GM23338 (cell line): ENCODE results near the gene CMYA5. TPM values are rescaled to one million over a fixed set of nuclear protein-coding genes. Genes with fewer than 3 reads are reported as not detected.

Experiments used
- ATAC-seq: fragments of 200-7000 bp; cut with Tn5 transposase; 3 replicates; pipeline ENCODE4 v1.9.1; 2020
- DNase-seq: peaks from one replicate; pipeline ENCODE4 v3.0.0-alpha.2; 2015; ENCODE audit warnings: low spot score
- H2AFZ ChIP-seq: fragments of 200-600 bp; sonication (generic); 2 replicates; pipeline ENCODE4 v1.8.0; 2016; ENCODE audit warnings: antibody characterized with exemption, mild to moderate bottlenecking, moderate library complexity
- H3F3A ChIP-seq: fragments of 200-600 bp; sonication (generic); replicated peaks from 2 replicates; pipeline ENCODE4 v1.8.0; 2017; ENCODE audit warnings: antibody characterized with exemption, mixed run types, low read depth
- H3K27ac ChIP-seq: fragments of 200-600 bp; sonication (generic); 2 replicates; pipeline ENCODE4 v1.6.1; 2016; ENCODE audit warnings: low read depth
- H3K27me3 ChIP-seq: fragments of 200-600 bp; sonication (generic); 2 replicates; pipeline ENCODE4 v1.8.0; 2016; ENCODE audit warnings: mild to moderate bottlenecking, mixed run types, moderate library complexity; ENCODE audit not compliant: insufficient read depth
- H3K36me3 ChIP-seq: fragments of 200-600 bp; sonication (generic); 2 replicates; pipeline ENCODE4 v1.8.0; 2016; ENCODE audit warnings: mild to moderate bottlenecking; ENCODE audit not compliant: insufficient read depth
- H3K4me1 ChIP-seq: fragments of 200-600 bp; sonication (generic); 2 replicates; pipeline ENCODE4 v1.8.0; 2016; ENCODE audit warnings: mild to moderate bottlenecking, moderate library complexity; ENCODE audit not compliant: insufficient read depth
- H3K4me2 ChIP-seq: fragments of 200-600 bp; sonication (generic); 2 replicates; pipeline ENCODE4 v1.7.1; 2017; ENCODE audit warnings: mixed run types
- H3K4me3 ChIP-seq: fragments of 200-600 bp; sonication (generic); 2 replicates; pipeline ENCODE4 v1.6.1; 2016; ENCODE audit warnings: mixed run types
- H3K79me2 ChIP-seq: fragments of 200-600 bp; sonication (generic); replicated peaks from 2 replicates; pipeline ENCODE4 v1.8.0; 2017; ENCODE audit warnings: mild to moderate bottlenecking; ENCODE audit not compliant: insufficient read depth
- H3K9me2 ChIP-seq: fragments of 200-600 bp; sonication (generic); 2 replicates; pipeline ENCODE4 v1.8.0; 2017; ENCODE audit not compliant: insufficient read depth
- H4K20me1 ChIP-seq: fragments of 200-600 bp; sonication (generic); replicated peaks from 2 replicates; pipeline ENCODE4 v1.8.0; 2017; ENCODE audit warnings: mild to moderate bottlenecking; ENCODE audit not compliant: insufficient read depth
- H3K27ac Mint-ChIP-seq: 2 replicates; pipeline ENCODE4 v1.8.0; 2020; ENCODE audit warnings: inconsistent platforms, mild to moderate bottlenecking, moderate library complexity, mixed read lengths
- H3K27me3 Mint-ChIP-seq: 3 replicates; pipeline ENCODE4 v1.8.0; 2022; ENCODE audit warnings: low read depth, mild to moderate bottlenecking, moderate library complexity, mixed read lengths, inconsistent platforms; ENCODE audit not compliant: insufficient read depth, poor library complexity
- H3K36me3 Mint-ChIP-seq: 3 replicates; pipeline ENCODE4 v1.8.0; 2021; ENCODE audit warnings: low read depth, mild to moderate bottlenecking, inconsistent platforms, moderate library complexity, mixed read lengths
- H3K4me1 Mint-ChIP-seq: 3 replicates; pipeline ENCODE4 v1.8.0; 2020; ENCODE audit warnings: mild to moderate bottlenecking, inconsistent platforms, mixed read lengths
- H3K4me3 Mint-ChIP-seq: 3 replicates; pipeline ENCODE4 v1.8.0; 2021; ENCODE audit warnings: moderate library complexity, mild to moderate bottlenecking, inconsistent platforms, mixed read lengths
- H3K9me3 Mint-ChIP-seq: 3 replicates; pipeline ENCODE4 v1.8.0; 2020; ENCODE audit warnings: moderate library complexity, mild to moderate bottlenecking, inconsistent platforms, mixed read lengths
- CREB1 ChIP-seq: fragments of 250-450 bp; sonication (Bioruptor Pico); IDR thresholded peaks from 2 replicates; pipeline ENCODE4 v1.5.0; 2020; ENCODE audit warnings: low read depth, mild to moderate bottlenecking, moderate library complexity
- EZH2 ChIP-seq: fragments of 200-600 bp; sonication (generic); IDR thresholded peaks from one replicate; pipeline ENCODE4 v1.8.0; 2017; ENCODE audit warnings: antibody characterized with exemption, mild to moderate bottlenecking, low read depth; ENCODE audit not compliant: unreplicated experiment
- NANOG ChIP-seq: IDR thresholded peaks from 2 replicates; pipeline ENCODE4 v1.6.1; 2016; ENCODE audit warnings: antibody characterized with exemption, borderline replicate concordance
- ZNF331 ChIP-seq: fragments of 250-450 bp; sonication (Bioruptor Pico); IDR thresholded peaks from 2 replicates; pipeline ENCODE4 v1.5.0; 2020; ENCODE audit warnings: low read depth, mild to moderate bottlenecking, moderate library complexity
- ZNF462 ChIP-seq: fragments of 250-450 bp; sonication (Bioruptor Pico); IDR thresholded peaks from 2 replicates; pipeline ENCODE4 v1.5.0; 2020; ENCODE audit warnings: mild to moderate bottlenecking, moderate library complexity
- polyA plus RNA-seq: library from polyadenylated mRNA; unstranded; fragments of >200 nt; fragmentation: Nextera tagmentation; extraction: Ambion mirVana; gene quantifications from 2 replicates; pipeline ENCODE4 v1.2.1, GENCODE V29; 2016
- small RNA-seq: library from RNA; depleted of rRNA; stranded (forward); fragments of <200 nt; gene quantifications from one replicate; pipeline ENCODE3, GENCODE V24; 2014; ENCODE audit warnings: low replicate concordance
- total RNA-seq: library from RNA; depleted of rRNA; stranded (reverse); fragments of >200 nt; shearing (Covaris generic); gene quantifications from 2 replicates; pipeline ENCODE4 v1.2.3, GENCODE V29; 2014; rRNA removed

Gene CMYA5
- total and polyA plus RNA-seq, 2 experiments from 2014 or later, result 0.45 to 0.49 TPM

- ATAC-seq, result no peak
- Mint-ChIP-seq H3K4me3 (no peak overlapping the region), H3K9me3 (no peaks in the 10 kb centered on the region), H3K27me3 (peaks cover 5% of the 10 kb centered on the region), H3K36me3 (no peaks in the 10 kb centered on the region), H3K4me1 (no peaks in the 10 kb centered on the region), H3K27ac (no peak overlapping the region)
- Histone ChIP-seq H3K4me3 (no peak overlapping the region), H3K27me3 (no peaks in the 10 kb centered on the region), H2AFZ (no peak overlapping the region), H3K36me3 (no peaks in the 10 kb centered on the region), H3K27ac (no peak overlapping the region), H3F3A (no peaks in the 10 kb centered on the region), H3K4me2 (no peak overlapping the region), H3K9me2 (0 out of 2 replicates have a peak, but pooled peaks cover under 1% of the 10 kb centered on the region), H3K79me2 (no peaks in the 10 kb centered on the region), H3K4me1 (no peaks in the 10 kb centered on the region), H4K20me1 (no peaks in the 10 kb centered on the region)
- no peak for DNase-seq
- TF ChIP-seq EZH2 (no peak), ZNF331 (CRISPR knock-in tag) (no peak), NANOG (no peak), ZNF462 (CRISPR knock-in tag) (no peak), CREB1 (CRISPR knock-in tag) (no peak)
Measured at GRCh38 chr5:79849061-79849460, 159.4 kb downstream of the CMYA5 start.

Small RNA genes lying within 50 kb of the gene (small RNA-seq; reads per million reads assigned to genes)
- not detected for gene AC008496.1

Other genes starting within 250 kb of the CMYA5 start
- gene HOMER1, start 175.7 kb upstream of the CMYA5 start, total RNA-seq, result 45.1 and 46.3 TPM in 2 replicates
- 77.9 and 80.3 TPM in 2 replicates for gene HOMER1, start 175.7 kb upstream of the CMYA5 start, polyA plus RNA-seq
- gene TENT2, start 77.4 kb upstream of the CMYA5 start, total RNA-seq, result 50.5 and 53.8 TPM in 2 replicates
- gene TENT2, start 77.4 kb upstream of the CMYA5 start, polyA plus RNA-seq, result 14.4 and 18.0 TPM in 2 replicates